Stimulated activated naive B cell treated with anti-CD40 and anti-IgM and Interleukin-4, amounts not matched to agents 10 μg/mL and 1 μg/mL and 100 μg/mL, for 72 hours (primary cell): ENCODE data around the gene PXK.

Experiments used
- ATAC-seq, 2 donors: fragments of 150-1000 bp; cut with Tn5 transposase; replicated peaks; 2 replicates each; pipeline ENCODE4 v1.10.0; 2021; ENCODE audit warnings: moderate library complexity in 1 of 2
- DNase-seq: peaks from one replicate; pipeline ENCODE4 v3.0.0; 2021
- H3K27ac Mint-ChIP-seq: one replicate; pipeline ENCODE4 v1.8.0; 2022; ENCODE audit warnings: mild to moderate bottlenecking, mixed read lengths
- H3K27me3 Mint-ChIP-seq, 2 donors: one replicate each; pipeline ENCODE4 v1.8.0; 2022; ENCODE audit warnings: mixed read lengths in 2 of 2
- H3K36me3 Mint-ChIP-seq, 2 donors: one replicate each; pipeline ENCODE4 v1.8.0; 2022; ENCODE audit warnings: mixed read lengths in 2 of 2, mild to moderate bottlenecking in 1 of 2
- H3K4me1 Mint-ChIP-seq, 2 donors: one replicate each; pipeline ENCODE4 v1.8.0; 2022; ENCODE audit warnings: mixed read lengths in 2 of 2, mild to moderate bottlenecking in 1 of 2
- H3K4me3 Mint-ChIP-seq, 2 donors: one replicate each; pipeline ENCODE4 v1.8.0; 2022; ENCODE audit warnings: mild to moderate bottlenecking in 2 of 2, mixed read lengths in 2 of 2, moderate library complexity in 1 of 2
- H3K9me3 Mint-ChIP-seq, 2 donors: one replicate each; pipeline ENCODE4 v1.8.0; 2022; ENCODE audit warnings: mixed read lengths in 2 of 2, mild to moderate bottlenecking in 1 of 2

Gene PXK

DNA sequence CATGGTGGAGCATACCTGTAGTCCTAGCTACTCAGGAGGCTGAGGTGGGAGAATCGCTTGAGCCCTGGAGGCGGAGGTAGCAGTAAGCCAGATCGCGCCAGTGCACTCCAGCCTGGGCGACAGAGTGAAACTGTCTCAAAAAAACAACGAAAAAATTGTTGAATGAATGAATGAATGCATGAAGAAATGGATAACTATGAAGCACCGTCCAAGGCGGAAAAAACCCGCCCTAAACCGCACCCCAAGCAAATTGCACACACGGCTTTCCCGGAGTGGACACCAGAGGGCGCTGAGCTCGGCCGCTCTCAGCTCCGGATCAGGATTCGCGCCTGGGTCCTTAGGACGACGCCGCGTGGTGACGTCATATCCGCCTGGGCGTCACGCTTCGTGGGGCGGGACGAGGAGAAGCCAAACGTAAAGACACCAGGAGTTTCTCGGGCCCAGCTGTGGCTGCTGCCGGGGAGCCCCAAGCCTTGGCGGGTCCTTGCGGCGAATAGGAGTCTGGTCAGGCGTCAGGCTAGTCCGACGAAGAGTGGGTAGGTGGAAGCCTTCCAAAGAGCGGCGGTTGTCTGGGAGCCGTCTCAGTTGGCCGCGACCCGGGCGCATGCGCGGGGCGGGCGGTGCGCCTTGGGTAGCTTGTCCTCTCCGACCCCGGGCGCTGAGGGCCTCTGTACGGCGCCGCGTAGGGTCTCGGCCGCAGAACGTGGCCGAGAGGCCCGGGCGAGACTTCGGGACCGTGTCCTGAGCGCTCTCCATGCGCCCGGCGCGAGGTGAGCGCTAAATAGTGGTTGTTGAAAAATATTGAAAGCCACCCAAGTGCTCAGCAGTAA is 26.6 kb upstream of the PXK start, which contains the start of the genes HTD2 and RPP14:
Gene HTD2, plus strand, starts transcription at position 639 of the 830 bp plus-strand sequence. CDS start 11,094 bp downstream, outside the sequence.
Gene RPP14, plus strand, starts transcription at position 364 of the 830 bp plus-strand sequence. CDS start 4,085 bp downstream, outside the sequence.
- H3K27ac Mint-ChIP-seq, result peak within 1 kb of the TSS; percentile 100
- H3K4me3 Mint-ChIP-seq, result peak within 1 kb of the TSS; percentile 98
- ATAC-seq (peak; percentile 91 to 93), DNase-seq (peak; percentile 96)
- peaks cover 0 to 2% of the 10 kb centered on the region in 2 donors for H3K9me3 Mint-ChIP-seq
- H3K27me3 Mint-ChIP-seq, result peaks cover 0 to 5% of the 10 kb centered on the region in 2 donors
- peaks cover 18 to 35% of the 10 kb centered on the region in 2 donors for H3K4me1 Mint-ChIP-seq
- peaks cover 16 to 29% of the 10 kb centered on the region in 2 donors for H3K36me3 Mint-ChIP-seq

DNA sequence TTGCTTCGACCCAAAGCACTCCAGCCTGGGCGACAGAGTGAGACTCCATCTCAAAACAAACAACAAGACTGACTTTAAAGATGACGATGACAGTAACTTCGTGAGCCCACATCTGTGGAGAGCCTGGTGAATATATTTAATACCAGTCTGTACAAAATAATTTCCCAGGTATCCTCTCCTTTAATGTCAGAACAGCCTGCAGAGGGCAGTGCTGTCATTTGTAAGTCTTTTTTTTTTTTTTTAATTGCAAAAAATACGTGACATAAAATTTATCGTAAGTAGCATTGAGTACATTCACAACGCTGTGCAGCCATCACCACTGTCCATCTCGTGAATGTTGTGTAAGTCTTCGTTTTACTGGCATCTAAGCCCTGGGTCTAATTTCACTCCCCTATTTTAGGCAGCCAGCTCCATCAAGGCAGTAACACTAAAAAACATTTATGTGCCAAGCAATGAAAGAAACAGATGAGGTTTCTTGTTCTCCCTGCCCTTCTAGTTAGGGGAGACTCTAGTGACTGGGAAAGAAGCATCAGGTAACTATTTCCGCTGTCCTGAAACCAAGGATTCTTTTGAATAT is 25.0 kb upstream of the PXK start:
- Mint-ChIP-seq H3K27ac (no peak overlapping the region), H3K36me3 (peaks cover 24 to 35% of the 10 kb centered on the region in 2 donors), H3K9me3 (no peaks in the 10 kb centered on the region), H3K4me3 (peak overlapping the region; percentile 98), H3K27me3 (no peaks in the 10 kb centered on the region), H3K4me1 (peaks cover 18 to 36% of the 10 kb centered on the region in 2 donors)
- DNase-seq, result no peak
- ATAC-seq, result no peak

DNA sequence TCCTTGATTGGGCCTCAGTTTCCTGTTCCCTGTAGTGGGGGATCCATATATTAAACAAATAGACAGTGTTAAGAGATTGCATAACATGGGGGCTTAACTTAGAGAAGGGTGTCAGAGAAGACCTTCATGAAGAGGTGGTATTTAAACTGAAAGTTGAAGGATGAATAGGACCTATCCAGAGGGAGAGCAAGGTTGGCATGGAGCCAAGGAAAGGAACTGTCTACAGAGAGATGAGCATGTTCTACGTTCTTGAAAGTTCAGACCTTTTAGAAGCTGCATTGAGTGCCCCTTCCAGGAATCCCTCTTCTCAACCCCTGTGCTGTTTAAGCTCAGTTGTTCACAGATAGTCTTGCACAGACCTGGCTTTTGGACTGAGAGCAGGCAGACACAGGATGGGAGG is 24.0 kb upstream of the PXK start:
- Mint-ChIP-seq H3K4me1 (peaks cover 20 to 40% of the 10 kb centered on the region in 2 donors), H3K9me3 (no peaks in the 10 kb centered on the region), H3K4me3 (no peak overlapping the region), H3K27me3 (no peaks in the 10 kb centered on the region), H3K36me3 (peaks cover 33 to 42% of the 10 kb centered on the region in 2 donors), H3K27ac (peak overlapping the region; percentile 31)
- DNase-seq (no peak), ATAC-seq (no peak)

DNA sequence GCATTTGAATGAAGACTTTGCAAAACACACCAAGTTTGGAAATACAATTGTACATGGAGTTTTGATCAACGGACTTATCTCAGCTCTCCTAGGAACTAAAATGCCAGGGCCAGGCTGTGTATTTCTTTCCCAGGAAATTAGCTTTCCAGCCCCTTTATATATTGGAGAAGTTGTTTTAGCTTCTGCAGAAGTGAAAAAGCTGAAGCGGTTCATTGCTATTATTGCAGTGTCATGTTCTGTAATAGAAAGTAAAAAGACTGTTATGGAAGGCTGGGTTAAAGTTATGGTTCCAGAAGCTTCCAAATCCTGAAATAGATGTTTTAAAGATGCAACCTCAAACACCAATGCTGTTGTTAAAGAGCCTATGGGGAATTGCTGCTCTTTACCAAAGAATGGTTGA is 14.9 kb upstream of the PXK start:
- Mint-ChIP-seq H3K4me1 (peaks cover 6 to 28% of the 10 kb centered on the region in 2 donors), H3K36me3 (peaks cover 39 to 40% of the 10 kb centered on the region in 2 donors), H3K4me3 (no peak overlapping the region), H3K27me3 (no peaks in the 10 kb centered on the region), H3K27ac (peak overlapping the region; percentile 57), H3K9me3 (no peaks in the 10 kb centered on the region)
- DNase-seq, result no peak
- no peak for ATAC-seq

DNA sequence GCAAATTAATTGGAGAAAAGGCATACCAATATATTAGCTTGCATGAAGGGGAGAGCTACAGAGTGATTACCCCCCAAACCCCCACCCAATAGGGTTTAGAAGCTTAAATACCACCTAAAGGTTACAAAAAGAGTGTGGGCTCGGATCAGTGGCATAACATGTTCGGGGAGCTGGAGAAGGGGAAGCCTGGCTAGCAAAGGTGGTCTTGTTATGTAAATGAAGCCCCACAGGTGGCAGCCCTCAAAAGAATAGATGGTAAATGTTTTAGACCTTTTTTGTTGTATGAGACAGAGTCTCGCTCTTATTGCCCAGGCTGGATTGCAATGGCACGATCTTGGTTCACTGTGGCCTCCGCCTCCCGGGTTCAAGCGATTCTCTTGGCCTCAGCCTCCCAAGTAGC is 10.9 kb upstream of the PXK start:
- Mint-ChIP-seq H3K4me1 (peaks cover 29 to 64% of the 10 kb centered on the region in 2 donors), H3K9me3 (no peaks in the 10 kb centered on the region), H3K27ac (peak overlapping the region; percentile 10), H3K4me3 (peak overlapping the region in 1 of 2 donors; percentile 34), H3K36me3 (peaks cover 21% of the 10 kb centered on the region in 2 donors), H3K27me3 (no peaks in the 10 kb centered on the region)
- ATAC-seq, result peak in 1 of 2 donors; percentile 41
- no peak for DNase-seq

DNA sequence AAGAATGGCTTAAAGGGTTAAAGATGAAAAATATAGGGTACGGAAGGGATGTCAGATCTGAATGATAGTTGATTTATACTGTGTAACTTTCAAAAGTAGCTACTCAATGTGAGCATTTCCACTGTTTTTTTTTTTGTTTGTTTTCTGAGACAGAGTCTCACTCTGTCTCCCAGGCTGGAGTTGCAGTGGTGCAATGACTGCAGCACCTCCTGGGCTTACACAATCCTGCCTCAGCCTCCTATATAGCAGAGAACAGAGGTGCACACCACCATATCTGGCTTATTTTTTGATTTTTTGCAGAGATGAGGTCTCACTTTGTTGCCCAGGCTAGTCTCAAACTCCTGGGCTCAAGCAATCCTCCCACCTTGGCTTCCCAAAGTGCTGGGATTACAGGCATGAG is 9.9 kb upstream of the PXK start:
- Mint-ChIP-seq H3K27me3 (no peaks in the 10 kb centered on the region), H3K27ac (no peak overlapping the region)

DNA sequence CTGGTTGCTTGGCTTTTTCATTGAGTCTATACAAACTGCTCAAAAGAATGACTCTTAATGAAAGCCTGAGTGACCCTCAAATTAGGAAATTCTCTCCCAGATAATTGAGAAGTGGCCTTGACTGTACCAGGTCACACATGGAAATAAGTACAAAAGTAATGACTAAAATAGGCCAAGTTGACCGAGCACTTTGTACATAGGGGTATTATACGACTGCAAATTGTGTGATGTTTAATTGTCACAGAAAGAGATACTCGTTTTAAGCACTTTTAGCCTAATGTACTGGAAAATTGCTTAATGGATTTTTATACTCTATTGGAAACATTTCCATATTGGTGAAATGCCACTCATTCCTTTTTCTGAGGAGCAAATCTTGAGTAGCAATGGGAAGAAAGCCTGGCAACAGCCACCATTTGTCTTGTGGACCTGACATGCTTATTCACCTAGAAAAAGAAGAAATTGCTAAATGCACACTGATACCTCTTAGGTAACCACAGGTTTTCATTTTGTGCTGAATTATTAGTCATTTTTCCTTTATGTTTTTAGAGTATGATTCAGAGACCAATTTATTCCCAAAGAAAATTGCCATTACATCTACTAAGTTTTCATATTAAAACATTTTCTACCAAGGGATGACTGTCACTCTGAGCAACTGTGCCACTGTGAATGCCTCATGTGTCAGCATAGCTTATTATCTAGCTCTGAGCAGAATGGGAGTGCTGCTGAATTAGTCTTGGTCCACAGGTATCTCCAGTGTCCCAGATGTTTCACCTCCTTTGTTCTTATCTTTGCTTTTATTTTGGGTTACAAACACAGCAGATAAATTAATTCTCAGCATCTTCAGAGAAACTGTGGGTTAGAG is 8.9 kb upstream of the PXK start:
- no peaks in the 10 kb centered on the region for H3K9me3 Mint-ChIP-seq
- ATAC-seq (peak in 1 of 2 donors; percentile 24), DNase-seq (no peak)
- peak overlapping the region; percentile 93 for H3K27ac Mint-ChIP-seq
- no peaks in the 10 kb centered on the region for H3K27me3 Mint-ChIP-seq
- peak overlapping the region; percentile 50 to 64 for H3K4me3 Mint-ChIP-seq
- H3K4me1 Mint-ChIP-seq, result peaks cover 35 to 75% of the 10 kb centered on the region in 2 donors
- peaks cover 11% of the 10 kb centered on the region in 2 donors for H3K36me3 Mint-ChIP-seq

More for the DNA sequence above, 9.9 kb upstream of the PXK start:
- Mint-ChIP-seq H3K36me3 (peaks cover 15 to 18% of the 10 kb centered on the region in 2 donors), H3K4me1 (peaks cover 35 to 71% of the 10 kb centered on the region in 2 donors), H3K9me3 (no peaks in the 10 kb centered on the region), H3K4me3 (no peak overlapping the region)
- DNase-seq, result no peak
- ATAC-seq, result no peak

DNA sequence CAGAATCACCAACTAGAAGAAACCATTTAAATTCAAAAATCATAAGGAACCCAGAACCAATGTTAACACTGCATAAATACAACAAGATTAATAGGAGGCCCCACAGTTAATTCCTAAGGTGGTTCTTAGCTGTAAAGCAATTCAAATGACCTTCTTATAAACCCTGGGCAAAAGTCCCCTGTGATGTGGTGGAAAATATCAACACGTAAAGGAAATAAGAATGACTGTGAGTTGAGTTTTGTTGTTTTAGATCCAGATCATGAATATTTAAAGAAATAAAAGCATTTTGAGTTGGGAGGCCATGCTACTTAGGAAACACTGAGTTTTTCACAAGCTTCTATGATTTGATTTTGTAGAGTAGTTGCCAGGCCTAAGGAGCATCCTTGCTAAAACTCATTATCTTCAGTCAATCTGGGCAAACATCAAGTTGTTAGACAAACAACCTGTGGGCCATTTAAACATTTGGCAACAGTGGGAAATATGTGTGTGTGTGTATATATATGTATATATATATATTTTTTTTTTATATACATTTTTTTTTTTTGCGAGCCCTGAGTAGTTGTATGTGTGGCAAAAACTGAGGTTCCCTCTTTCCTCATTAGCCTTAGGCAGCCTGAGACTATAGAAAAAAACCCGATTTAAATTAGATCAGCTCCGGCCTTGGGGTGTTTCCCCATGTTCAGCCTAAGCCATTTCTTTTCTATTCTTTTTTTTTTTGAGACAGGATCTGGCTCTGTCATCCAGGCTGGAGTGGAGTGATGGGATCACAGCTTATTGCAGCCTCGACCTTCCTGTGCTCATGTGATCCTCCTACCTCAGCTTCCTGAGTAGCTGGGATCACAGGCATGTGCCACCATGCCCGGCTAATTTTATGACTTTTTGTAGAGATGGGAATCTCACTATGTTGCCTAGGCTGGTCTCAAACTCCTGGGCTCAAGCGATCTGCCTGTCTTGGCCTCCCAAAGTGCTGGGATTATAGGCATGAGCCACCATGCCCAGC is 8.0 kb upstream of the PXK start:
- ATAC-seq, result peak; percentile 66 to 74
- DNase-seq, result no peak
- Mint-ChIP-seq H3K4me3 (peak overlapping the region; percentile 50 to 64), H3K27me3 (no peaks in the 10 kb centered on the region), H3K36me3 (peaks cover 7 to 12% of the 10 kb centered on the region in 2 donors), H3K27ac (peak overlapping the region; percentile 93), H3K4me1 (peaks cover 38 to 75% of the 10 kb centered on the region in 2 donors), H3K9me3 (no peaks in the 10 kb centered on the region)

DNA sequence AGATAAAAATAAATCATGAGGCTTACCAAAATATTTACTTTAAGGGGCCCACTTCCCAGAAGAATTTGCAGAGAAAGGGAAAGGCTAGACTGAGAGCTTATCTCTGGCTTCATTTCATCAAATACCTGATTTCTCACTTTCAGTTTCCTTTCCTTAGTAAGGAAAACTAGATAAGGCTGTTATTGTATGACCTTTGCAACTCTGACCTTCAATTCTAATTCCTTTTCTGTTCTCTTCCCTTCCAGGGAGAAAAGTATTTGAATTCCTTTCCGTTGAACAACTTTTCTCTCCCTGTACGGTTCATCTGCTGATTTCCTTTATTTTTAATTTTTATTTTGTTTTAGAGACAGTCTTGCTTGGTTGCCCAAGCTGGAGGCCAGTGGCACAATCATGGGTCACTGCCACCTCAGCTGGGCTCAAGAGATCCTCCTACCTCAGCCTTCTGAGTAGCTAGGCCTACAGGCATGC is 7.1 kb upstream of the PXK start:
- peaks cover 5 to 9% of the 10 kb centered on the region in 2 donors for H3K36me3 Mint-ChIP-seq
- DNase-seq (no peak), ATAC-seq (peak; percentile 76 to 77)
- peak overlapping the region; percentile 93 for H3K27ac Mint-ChIP-seq
- peaks cover 38 to 76% of the 10 kb centered on the region in 2 donors for H3K4me1 Mint-ChIP-seq
- no peaks in the 10 kb centered on the region for H3K27me3 Mint-ChIP-seq
- H3K4me3 Mint-ChIP-seq, result peak overlapping the region; percentile 48 to 62
- no peaks in the 10 kb centered on the region for H3K9me3 Mint-ChIP-seq

DNA sequence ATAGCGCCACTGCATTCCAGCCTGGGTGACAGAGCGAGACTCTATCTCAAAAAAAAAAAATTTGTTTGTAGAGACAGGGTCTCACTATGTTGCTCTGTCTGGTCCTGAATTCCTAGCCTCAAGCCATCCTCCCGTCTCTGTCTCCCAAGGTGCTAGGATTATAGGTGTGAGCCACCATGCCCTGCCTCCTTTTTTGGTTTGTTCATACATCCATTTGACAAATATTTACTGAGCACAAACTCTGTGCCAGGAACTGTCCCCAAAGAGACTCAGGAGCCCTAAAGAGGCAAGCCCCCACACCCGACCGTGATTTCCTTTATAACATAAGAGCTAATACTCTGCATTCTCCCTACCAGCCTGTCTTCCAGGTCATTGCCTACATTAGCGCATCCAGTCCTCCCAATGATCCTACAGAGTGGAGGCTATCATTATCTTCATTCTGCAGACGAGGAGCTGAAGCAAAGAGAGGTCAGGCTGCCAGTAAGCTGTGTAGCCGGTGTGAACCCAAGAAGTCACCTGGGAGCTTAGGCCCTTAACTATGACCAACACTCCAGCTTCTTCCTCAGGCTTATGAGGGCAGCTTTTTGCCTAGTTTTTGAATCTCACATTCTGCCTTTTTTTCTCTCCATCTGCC is 6.3 kb upstream of the PXK start:
- peaks cover 41 to 74% of the 10 kb centered on the region in 2 donors for H3K4me1 Mint-ChIP-seq
- ATAC-seq (no peak), DNase-seq (no peak)
- peak overlapping the region; percentile 93 for H3K27ac Mint-ChIP-seq
- H3K4me3 Mint-ChIP-seq, result no peak overlapping the region
- H3K36me3 Mint-ChIP-seq, result peaks cover 2 to 9% of the 10 kb centered on the region in 2 donors
- no peaks in the 10 kb centered on the region for H3K9me3 Mint-ChIP-seq
- no peaks in the 10 kb centered on the region for H3K27me3 Mint-ChIP-seq

DNA sequence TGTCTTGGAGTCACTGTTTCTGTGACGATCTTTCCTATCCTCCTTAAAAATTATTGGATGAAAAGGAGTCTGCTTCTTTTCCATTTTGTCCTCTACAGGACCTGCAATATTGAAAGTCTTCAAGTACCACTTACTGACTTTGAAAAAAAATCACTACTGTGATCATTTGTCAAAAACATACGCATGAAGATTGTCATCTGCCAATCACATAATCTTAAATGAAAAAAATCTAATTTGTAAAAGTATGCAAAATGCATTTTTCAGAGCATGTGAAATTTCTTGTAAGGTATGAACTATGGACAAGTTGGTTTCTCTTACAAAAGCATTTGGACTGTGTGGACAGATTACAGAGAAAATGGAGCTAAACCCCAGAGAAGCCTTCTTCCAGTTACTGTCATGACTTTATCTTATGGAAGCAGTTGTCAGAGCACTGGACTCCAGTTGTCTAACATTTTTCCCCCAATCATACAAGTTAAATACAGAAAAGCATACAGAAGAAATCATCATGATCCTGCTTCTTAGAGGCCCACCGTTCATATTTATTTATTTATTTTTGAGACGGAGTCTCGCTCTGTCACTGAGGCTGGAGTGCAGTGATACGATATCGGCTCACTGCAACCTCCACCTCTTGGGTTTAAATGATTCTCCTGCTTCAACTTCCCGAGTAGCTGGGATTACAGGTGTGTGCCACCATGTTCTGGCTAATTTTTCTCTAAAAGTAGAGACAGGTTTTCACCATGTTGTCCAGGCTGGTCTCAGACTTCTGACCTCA is 3.4 kb upstream of the PXK start:
- Mint-ChIP-seq H3K36me3 (peaks cover 0 to 9% of the 10 kb centered on the region in 2 donors), H3K4me3 (no peak overlapping the region), H3K27me3 (no peaks in the 10 kb centered on the region), H3K9me3 (no peaks in the 10 kb centered on the region), H3K27ac (peak overlapping the region; percentile 16), H3K4me1 (peaks cover 30 to 64% of the 10 kb centered on the region in 2 donors)
- no peak for DNase-seq
- ATAC-seq, result no peak

DNA sequence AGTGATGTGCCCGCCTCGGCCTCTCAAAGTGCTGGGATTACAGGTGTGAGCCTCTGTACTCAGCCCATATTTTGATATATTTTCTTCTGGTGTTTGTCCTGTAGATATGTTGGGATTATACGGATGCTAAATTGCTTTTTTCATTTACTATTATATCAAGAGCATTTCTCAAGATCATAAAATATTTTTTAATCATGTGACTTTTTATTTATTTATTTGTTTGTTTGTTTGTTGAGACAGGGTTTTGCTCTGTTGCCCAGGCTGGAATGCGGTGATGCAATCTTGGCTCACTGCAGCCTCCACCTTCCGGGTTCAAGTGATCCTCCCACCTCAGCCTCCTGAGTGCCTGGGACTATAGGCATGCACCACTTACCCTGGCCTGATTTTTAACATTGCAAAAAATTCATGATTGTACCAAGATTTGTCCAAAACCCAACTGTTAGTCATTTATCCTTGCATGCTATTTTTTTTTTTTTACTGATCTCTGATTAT is 2.7 kb upstream of the PXK start:
- ATAC-seq (no peak), DNase-seq (no peak)
- Mint-ChIP-seq H3K4me1 (peaks cover 31 to 64% of the 10 kb centered on the region in 2 donors), H3K27me3 (no peaks in the 10 kb centered on the region), H3K4me3 (no peak overlapping the region), H3K36me3 (peaks cover 3 to 9% of the 10 kb centered on the region in 2 donors), H3K9me3 (no peaks in the 10 kb centered on the region), H3K27ac (no peak overlapping the region)
